RPMI8226 (cell line): Measurements from ENCODE around the gene ZDBF2.
"Not testable (repeated sequence)": the region's sequence is repeated elsewhere in the genome, so short reads cannot be mapped to it uniquely, and the experiment has no call there.

Experiments
- DNase-seq: peaks from one replicate; pipeline ENCODE4 v3.0.0-alpha.2; 2015

Gene ZDBF2

GRCh38 chr2:206260188-206261012 lies 14.1 kb upstream of the ZDBF2 start:
- peak; percentile 40 for DNase-seq

GRCh38 chr2:206263959-206264603 lies 10.4 kb upstream of the ZDBF2 start:
- no peak for DNase-seq

GRCh38 chr2:206266130-206267125 lies 8.0 kb upstream of the ZDBF2 start:
- no peak for DNase-seq

GRCh38 chr2:206267567-206267966 lies 6.9 kb upstream of the ZDBF2 start:
- DNase-seq: no peak

- no peak for DNase-seq
Observed at GRCh38 chr2:206271065-206271464, 3.4 kb upstream of the ZDBF2 start.

- no peak for DNase-seq
Observed at GRCh38 chr2:206273905-206274304, 558 bp upstream of the ZDBF2 start.

- peak; percentile 15 for DNase-seq
Observed at GRCh38 chr2:206275312-206276055, 1.0 kb downstream of the ZDBF2 start.

GRCh38 chr2:206276169-206276942 lies 1.9 kb downstream of the ZDBF2 start:
- no peak for DNase-seq

GRCh38 chr2:206277503-206277902 lies 3.0 kb downstream of the ZDBF2 start:
- no peak for DNase-seq

- DNase-seq: no peak
Observed at GRCh38 chr2:206282746-206283145, 8.3 kb downstream of the ZDBF2 start.

- DNase-seq: no peak
Observed at GRCh38 chr2:206287197-206287596, 12.7 kb downstream of the ZDBF2 start.

- DNase-seq: no peak
Observed at GRCh38 chr2:206289391-206289790, 14.9 kb downstream of the ZDBF2 start.

- no peak for DNase-seq
Observed at GRCh38 chr2:206296128-206296527, 21.7 kb downstream of the ZDBF2 start.

- DNase-seq: not testable (repeated sequence)
Observed at GRCh38 chr2:206299608-206300007, 25.1 kb downstream of the ZDBF2 start.

GRCh38 chr2:206305523-206306245 lies 31.2 kb downstream of the ZDBF2 start:
- no peak for DNase-seq

GRCh38 chr2:206311026-206311425 lies 36.6 kb downstream of the ZDBF2 start:
- no peak for DNase-seq

- DNase-seq: no peak
Observed at GRCh38 chr2:206316141-206316540, 41.7 kb downstream of the ZDBF2 start.

- DNase-seq: no peak
Observed at GRCh38 chr2:206323033-206323432, 48.6 kb downstream of the ZDBF2 start.

- DNase-seq: no peak
Observed at GRCh38 chr2:206323486-206323885, 49.0 kb downstream of the ZDBF2 start.

GRCh38 chr2:206324869-206325268 lies 50.4 kb downstream of the ZDBF2 start:
- no peak for DNase-seq

GRCh38 chr2:206328974-206329373 lies 54.5 kb downstream of the ZDBF2 start:
- no peak for DNase-seq
